ENCODE data around the gene RAB24. TPM values are rescaled to one million over a fixed set of nuclear protein-coding genes. Genes with fewer than 3 reads are reported as not detected.
A peak's percentile ranks its signal among the peaks of the same experiment; 100 is the strongest.
"Not testable (repeated sequence)": the region's sequence is repeated elsewhere in the genome, so short reads cannot be mapped to it uniquely, and the experiment has no call there.

The RAB24 gene
- total and polyA plus RNA-seq, 8 donors: 1.8 to 87.2 (median 22.2) TPM

- H3K36me3 ChIP-seq: peaks cover 23 to 35% (median 30%) of the 10 kb centered on the region in 4 donors
- TF ChIP-seq POLR2AphosphoS5 (IDR thresholded peaks at IDR 0.05): no peak
- no peak for TF ChIP-seq EP300 (IDR thresholded peaks at IDR 0.05)
- TF ChIP-seq CTCF (IDR thresholded peaks at IDR 0.05): peak in 5 of 7 experiments; percentile 59 to 84 (median 77)
- peaks cover 38 to 84% (median 60%) of the 10 kb centered on the region in 4 donors for H3K4me1 ChIP-seq
- 49 to 77% (median 63%) methylated on average over 8 to 10 of the region's 10 CpGs for WGBS, 5 donors
- intact Hi-C loops (cut with DNase I; ENCODE audit: low total_unique reads): no loop called here
- H3K27ac ChIP-seq: peak overlapping the region in 2 of 5 donors; percentile 40 to 88
- no peaks in the 10 kb centered on the region for H3K27me3 ChIP-seq
- peak overlapping the region in 1 of 4 donors; percentile 73 for H3K4me3 ChIP-seq
- H3K9me3 ChIP-seq: no peaks in the 10 kb centered on the region
- DNase-seq: peak; percentile 78 to 86
Observed at GRCh38 chr5:177309351-177310191, 6.1 kb upstream of the RAB24 start.

DNA sequence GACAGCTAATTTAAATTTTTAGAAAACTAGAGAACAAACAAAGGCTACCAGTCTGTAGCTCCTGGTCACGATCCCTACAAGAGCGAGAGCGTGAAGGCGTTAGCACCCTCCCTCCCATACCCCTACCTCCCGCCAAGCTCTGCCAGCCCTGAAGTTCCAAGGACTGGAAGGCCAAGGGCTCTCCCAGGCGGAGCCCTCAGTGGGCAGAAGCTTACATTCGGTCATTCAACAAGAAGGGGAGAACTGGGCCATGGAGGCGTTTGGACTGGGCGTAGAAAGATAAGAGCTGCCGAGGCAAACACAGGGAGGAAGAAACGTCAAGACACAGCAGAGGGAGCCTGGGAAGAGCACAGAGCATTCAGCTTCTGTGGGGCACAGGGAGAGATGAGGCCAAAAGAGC, 5.2 kb upstream of the RAB24 start:
- Histone ChIP-seq H3K4me3 (no peak overlapping the region), H3K27me3 (no peaks in the 10 kb centered on the region), H3K27ac (peak overlapping the region in 2 of 5 donors; percentile 72 to 88), H3K36me3 (peaks cover 23 to 35% (median 30%) of the 10 kb centered on the region in 4 donors), H3K4me1 (peaks cover 42 to 89% (median 67%) of the 10 kb centered on the region in 4 donors), H3K9me3 (no peaks in the 10 kb centered on the region)
- no peak for DNase-seq
- 66 to 79% (median 77%) methylated on average over 11 of the region's 11 CpGs for WGBS, 5 donors
- intact Hi-C loops (cut with DNase I; ENCODE audit: low total_unique reads): no loop called here
- TF ChIP-seq POLR2A (IDR thresholded peaks at IDR 0.05) (no peak), POLR2AphosphoS5 (IDR thresholded peaks at IDR 0.05) (no peak), CTCF (IDR thresholded peaks at IDR 0.05) (no peak), EP300 (IDR thresholded peaks at IDR 0.05) (no peak)

- Histone ChIP-seq H3K9me3 (no peaks in the 10 kb centered on the region), H3K27ac (peak overlapping the region in 3 of 5 donors; percentile 19 to 88 (median 72)), H3K4me1 (peaks cover 43 to 86% (median 68%) of the 10 kb centered on the region in 4 donors), H3K27me3 (no peaks in the 10 kb centered on the region), H3K36me3 (peaks cover 23 to 35% (median 30%) of the 10 kb centered on the region in 4 donors), H3K4me3 (peak overlapping the region in 2 of 4 donors; percentile 11 to 27)
- intact Hi-C loops (cut with DNase I; ENCODE audit: low total_unique reads): no loop called here
- DNase-seq: no peak
- 79 to 88% (median 85%) methylated on average over 22 to 43 of the region's 43 CpGs for WGBS, 5 donors
- TF ChIP-seq POLR2AphosphoS5 (IDR thresholded peaks at IDR 0.05): no peak
Observed at GRCh38 chr5:177307544-177308363, 4.2 kb upstream of the RAB24 start.

DNA sequence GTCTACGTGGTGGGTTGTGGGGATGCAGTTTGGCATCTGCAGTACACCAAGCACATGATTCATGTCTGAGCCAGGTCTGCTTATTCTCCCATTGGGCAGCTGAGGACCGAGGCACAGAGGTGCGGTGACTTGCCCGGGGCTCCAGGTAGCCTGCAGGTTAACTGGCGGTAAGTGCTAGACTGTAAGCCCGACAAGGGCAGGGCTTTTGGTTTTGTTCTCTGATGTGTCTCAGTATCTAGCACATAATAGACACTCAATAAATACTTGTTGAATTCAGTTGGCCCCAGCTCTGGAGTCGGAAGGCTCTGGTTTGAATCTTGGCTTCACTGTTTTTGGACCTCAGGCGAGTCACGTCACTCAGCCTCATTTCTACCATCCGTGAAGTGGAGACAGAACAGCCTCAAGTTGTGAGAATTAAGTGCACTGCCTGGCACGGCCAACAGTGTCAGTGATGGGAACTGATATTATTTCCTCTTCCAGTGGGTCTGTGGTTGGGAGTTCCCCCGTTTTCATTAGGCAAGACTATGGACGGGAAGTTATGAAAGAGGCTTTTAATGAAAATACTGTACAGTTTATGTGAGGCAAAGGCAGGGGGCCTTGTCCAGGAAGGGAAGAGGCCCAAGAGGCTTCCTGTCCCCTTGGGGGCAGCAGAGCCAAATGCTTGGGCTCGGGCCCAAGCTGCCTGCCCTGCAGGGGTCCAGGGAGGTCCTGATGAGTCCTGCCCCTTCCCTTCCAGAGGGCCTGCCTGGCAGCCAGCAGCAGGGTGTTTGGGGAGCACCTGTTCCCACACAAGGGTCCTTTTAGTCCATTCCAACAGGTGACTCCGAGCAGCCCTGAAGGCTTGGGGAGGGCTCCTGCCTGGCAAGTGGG, 3.4 kb upstream of the RAB24 start:
- no peak for TF ChIP-seq CTCF (IDR thresholded peaks at IDR 0.05)
- TF ChIP-seq POLR2A (IDR thresholded peaks at IDR 0.05): no peak
- TF ChIP-seq POLR2AphosphoS5 (IDR thresholded peaks at IDR 0.05): peak in 1 of 3 donors; percentile 11
- Histone ChIP-seq H3K27me3 (no peaks in the 10 kb centered on the region), H3K36me3 (peaks cover 23 to 39% (median 30%) of the 10 kb centered on the region in 4 donors), H3K27ac (peak overlapping the region in 3 of 5 donors; percentile 19 to 88 (median 72)), H3K4me3 (peak overlapping the region in 3 of 4 donors; percentile 7 to 84 (median 27)), H3K4me1 (peaks cover 45 to 86% (median 69%) of the 10 kb centered on the region in 4 donors), H3K9me3 (no peaks in the 10 kb centered on the region)
- 72 to 82% (median 79%) methylated on average over 14 to 15 of the region's 15 CpGs for WGBS, 5 donors
- DNase-seq: peak in 1 of 2 donors; percentile 36
- intact Hi-C loops (cut with DNase I; ENCODE audit: low total_unique reads): no loop called here

- WGBS, 5 donors: 76 to 81% (median 78%) methylated on average over 9 to 11 of the region's 11 CpGs
- H3K27ac ChIP-seq: peak overlapping the region in 2 of 5 donors; percentile 72 to 88
- intact Hi-C loops (cut with DNase I; ENCODE audit: low total_unique reads); H3K9me3 ChIP-seq; DNase-seq; H3K27me3 ChIP-seq: not testable (repeated sequence)
- peak overlapping the region in 2 of 4 donors; percentile 84 to 88 for H3K4me3 ChIP-seq
- H3K4me1 ChIP-seq: peaks cover 45 to 86% (median 69%) of the 10 kb centered on the region in 4 donors
- H3K36me3 ChIP-seq: peaks cover 23 to 46% (median 33%) of the 10 kb centered on the region in 4 donors
Observed at GRCh38 chr5:177306103-177306640, 2.7 kb upstream of the RAB24 start.

Data from stomach (tissue), 9 donors.